ENCODE results near the gene NTM.

GRCh38 chr11:131402040-131402439, 31.6 kb downstream of the NTM start:
- TF ChIP-seq MAX (IDR thresholded peaks at IDR 0.05) (no peak), TCF12 (IDR thresholded peaks at IDR 0.05; ENCODE audit: low read depth, low read length) (no peak), POLR2A (IDR thresholded peaks at IDR 0.05; ENCODE audit: control extremely low read depth in 1 of 2, low read depth in 2 of 2, low read length in 2 of 2) (no peak), HDAC6 (IDR thresholded peaks at IDR 0.05; ENCODE audit: low read depth, low read length) (no peak), MAFK (IDR thresholded peaks at IDR 0.05; ENCODE audit: low read depth, low read length) (no peak), KDM4A (IDR thresholded peaks at IDR 0.05; ENCODE audit: low read depth, low read length, severe bottlenecking) (no peak), CTCF (IDR thresholded peaks at IDR 0.05; ENCODE audit: control extremely low read depth in 1 of 3, insufficient read depth in 1 of 3, low read depth in 1 of 3, low read length in 3 of 3) (no peak), POLR2AphosphoS5 (IDR thresholded peaks at IDR 0.05; ENCODE audit: low read depth, low read length) (no peak), NRF1 (IDR thresholded peaks at IDR 0.05; ENCODE audit: low read depth, low read length) (no peak), JUN (IDR thresholded peaks at IDR 0.05; ENCODE audit: low read depth, low read length) (no peak), JUND (IDR thresholded peaks at IDR 0.05; ENCODE audit: low read length) (no peak), TBP (IDR thresholded peaks at IDR 0.05; ENCODE audit: low read depth, low read length) (no peak), EP300 (IDR thresholded peaks at IDR 0.05; ENCODE audit: borderline replicate concordance in 1 of 2, low read depth in 2 of 2, low read length in 2 of 2) (no peak), SUZ12 (IDR thresholded peaks at IDR 0.05; ENCODE audit: low read length) (no peak)
